Type B pancreatic cell (in vitro differentiated cells): ENCODE results near the gene VAV1. TPM values are rescaled to one million over a fixed set of nuclear protein-coding genes. Genes with fewer than 3 reads are reported as not detected.
"Not testable (repeated sequence)": the region's sequence is repeated elsewhere in the genome, so short reads cannot be mapped to it uniquely, and the experiment has no call there.

ENCODE experiments used
- DNase-seq: peaks from one replicate; pipeline ENCODE4 v3.0.0; 2021; ENCODE audit warnings: mixed read lengths; ENCODE audit not compliant: unreplicated experiment; ENCODE audit errors: extremely low spot score
- H3K27ac Mint-ChIP-seq: 2 replicates; pipeline ENCODE4 v1.8.0; 2021; ENCODE audit warnings: mild to moderate bottlenecking, mixed read lengths
- H3K27me3 Mint-ChIP-seq: 2 replicates; pipeline ENCODE4 v1.8.0; 2021; ENCODE audit warnings: mixed read lengths
- H3K36me3 Mint-ChIP-seq: 2 replicates; pipeline ENCODE4 v1.8.0; 2021; ENCODE audit warnings: mixed read lengths
- H3K4me1 Mint-ChIP-seq: one replicate; pipeline ENCODE4 v1.8.0; 2021; ENCODE audit warnings: mixed read lengths; ENCODE audit not compliant: unreplicated experiment
- H3K4me3 Mint-ChIP-seq: 2 replicates; pipeline ENCODE4 v1.8.0; 2021; ENCODE audit warnings: mild to moderate bottlenecking, mixed read lengths
- H3K9me3 Mint-ChIP-seq: 2 replicates; pipeline ENCODE4 v1.8.0; 2021; ENCODE audit warnings: mixed read lengths
- CTCF ChIP-seq: fragments of 200-600 bp; sonication (generic); conservative IDR thresholded peaks from 2 replicates; pipeline ENCODE4 v1.5.0; 2021; ENCODE audit warnings: antibody characterized with exemption, mild to moderate bottlenecking
- total RNA-seq: library from RNA; stranded (reverse); gene quantifications from 2 replicates; pipeline ENCODE4 v1.2.1, GENCODE V29; 2021; ENCODE audit warnings: low replicate concordance

Gene VAV1
- total RNA-seq, 1 donor from 2014 or later: not detected

GRCh38 chr19:6774821-6775707, 2.6 kb downstream of the VAV1 start:
- H3K36me3 Mint-ChIP-seq: no peaks in the 10 kb centered on the region
- H3K27ac Mint-ChIP-seq: no peak overlapping the region
- H3K4me3 Mint-ChIP-seq: no peak overlapping the region
- H3K9me3 Mint-ChIP-seq: no peaks in the 10 kb centered on the region
- H3K27me3 Mint-ChIP-seq: peaks cover 6% of the 10 kb centered on the region
- no peak for TF ChIP-seq CTCF
- no peak for DNase-seq
- H3K4me1 Mint-ChIP-seq: no peaks in the 10 kb centered on the region

GRCh38 chr19:6776045-6776444, 3.5 kb downstream of the VAV1 start:
- not testable (repeated sequence) for DNase-seq, H3K4me3 Mint-ChIP-seq, H3K27ac Mint-ChIP-seq, H3K4me1 Mint-ChIP-seq, H3K36me3 Mint-ChIP-seq, H3K27me3 Mint-ChIP-seq, H3K9me3 Mint-ChIP-seq

- no peaks in the 10 kb centered on the region for H3K9me3 Mint-ChIP-seq
- no peak for DNase-seq
- H3K4me1 Mint-ChIP-seq: no peaks in the 10 kb centered on the region
- H3K36me3 Mint-ChIP-seq: no peaks in the 10 kb centered on the region
- H3K27me3 Mint-ChIP-seq: peaks cover 3% of the 10 kb centered on the region
- no peak for TF ChIP-seq CTCF
- H3K4me3 Mint-ChIP-seq: no peak overlapping the region
- H3K27ac Mint-ChIP-seq: no peak overlapping the region
These were observed 4.5 kb downstream of the VAV1 start for GRCh38 chr19:6776999-6777398.

GRCh38 chr19:6777434-6777833, 4.9 kb downstream of the VAV1 start:
- no peak overlapping the region for H3K27ac Mint-ChIP-seq
- no peaks in the 10 kb centered on the region for H3K4me1 Mint-ChIP-seq
- H3K27me3 Mint-ChIP-seq: peaks cover 3% of the 10 kb centered on the region
- H3K4me3 Mint-ChIP-seq: no peak overlapping the region
- H3K9me3 Mint-ChIP-seq: no peaks in the 10 kb centered on the region
- H3K36me3 Mint-ChIP-seq: no peaks in the 10 kb centered on the region
- no peak for DNase-seq
- TF ChIP-seq CTCF: no peak

- no peaks in the 10 kb centered on the region for H3K36me3 Mint-ChIP-seq
- H3K27me3 Mint-ChIP-seq: peaks cover 3% of the 10 kb centered on the region
- H3K27ac Mint-ChIP-seq: no peak overlapping the region
- no peak for DNase-seq
- TF ChIP-seq CTCF: no peak
- H3K4me3 Mint-ChIP-seq: no peak overlapping the region
- H3K4me1 Mint-ChIP-seq: no peaks in the 10 kb centered on the region
- no peaks in the 10 kb centered on the region for H3K9me3 Mint-ChIP-seq
These were observed 5.9 kb downstream of the VAV1 start for GRCh38 chr19:6778386-6778785.

GRCh38 chr19:6779206-6779605, 6.7 kb downstream of the VAV1 start:
- H3K4me1 Mint-ChIP-seq: no peaks in the 10 kb centered on the region
- H3K4me3 Mint-ChIP-seq: no peak overlapping the region
- DNase-seq: no peak
- TF ChIP-seq CTCF: no peak
- H3K36me3 Mint-ChIP-seq: no peaks in the 10 kb centered on the region
- peaks cover 3% of the 10 kb centered on the region for H3K27me3 Mint-ChIP-seq
- H3K9me3 Mint-ChIP-seq: no peaks in the 10 kb centered on the region
- no peak overlapping the region for H3K27ac Mint-ChIP-seq
